ENCODE results near the gene ERCC3.
"Not testable (repeated sequence)": the region's sequence is repeated elsewhere in the genome, so short reads cannot be mapped to it uniquely, and the experiment has no call there.

Gene ERCC3

DNA sequence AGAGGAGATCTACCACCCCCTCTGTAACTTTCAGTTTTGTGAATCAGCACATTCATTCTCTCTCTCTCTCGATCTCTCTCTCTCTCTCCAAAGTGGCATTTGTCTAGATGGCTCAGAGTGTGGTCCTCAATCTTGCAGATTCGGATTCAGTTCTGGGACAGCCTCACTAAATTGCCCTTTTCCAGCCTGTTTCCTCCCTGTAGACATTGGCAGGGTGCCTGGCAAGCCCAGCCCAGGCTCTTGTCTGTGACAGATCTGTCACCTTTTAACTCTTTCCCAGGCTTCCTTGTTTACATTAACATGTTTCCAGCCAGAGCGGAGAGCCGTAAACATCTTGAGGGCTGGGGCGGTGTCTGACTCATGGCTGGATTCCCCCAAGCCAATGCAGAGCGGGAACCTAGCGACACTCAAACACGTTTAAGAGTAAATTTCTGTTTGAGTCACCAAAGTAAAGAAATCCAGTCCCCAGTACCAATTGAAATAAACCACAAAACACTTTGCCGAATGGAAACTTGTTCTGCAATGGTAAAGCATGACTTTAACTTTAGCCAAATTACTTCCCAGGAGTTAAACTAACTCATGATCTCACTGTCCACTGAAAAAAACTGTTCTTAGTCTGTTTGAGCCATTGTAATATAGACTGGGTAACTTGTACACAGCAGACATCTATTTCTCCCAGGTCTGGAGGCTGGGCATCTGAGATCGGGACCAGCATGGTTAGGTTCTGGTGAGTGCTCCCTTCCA, 67.3 kb downstream of the ERCC3 start:
- Histone ChIP-seq H3K4me3 (ENCODE audit: extremely low read depth, insufficient read depth, low read length, poor library complexity, severe bottlenecking) (no peak overlapping the region), H3K4me1 (ENCODE audit: control insufficient read depth, insufficient read depth, low read length, poor library complexity, severe bottlenecking) (peaks cover 22% of the 10 kb centered on the region), H3K27ac (ENCODE audit: low read depth, low read length, severe bottlenecking) (peak overlapping the region; percentile 82), H3K9me3 (ENCODE audit: control insufficient read depth, low read length) (peaks cover 5% of the 10 kb centered on the region), H3K36me3 (ENCODE audit: control insufficient read depth, insufficient read depth, low read length) (no peaks in the 10 kb centered on the region)
- 45 to 66% methylated on average over 7 to 9 of the region's 10 CpGs for WGBS, 2 experiments (ENCODE audit: insufficient coverage in 2 of 2)

DNA sequence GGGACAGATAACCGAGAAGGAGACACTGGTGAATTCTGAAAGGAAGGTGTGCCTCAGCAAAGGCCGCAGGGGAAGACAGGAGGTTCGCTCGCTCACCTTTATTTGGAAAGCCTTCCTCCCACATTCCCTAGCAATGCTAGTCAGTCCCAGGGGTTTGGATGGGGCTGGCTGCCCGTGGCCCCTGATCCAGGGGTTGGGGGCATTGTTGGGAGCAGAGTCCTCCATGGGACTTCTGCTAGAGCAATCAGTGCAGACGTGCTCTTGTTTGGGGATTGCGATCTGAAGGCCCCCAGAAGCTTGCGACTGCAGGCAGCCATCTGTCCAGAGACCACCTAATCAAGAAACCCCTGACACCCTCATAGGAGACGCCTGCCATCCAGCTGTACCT, 67.8 kb downstream of the ERCC3 start:
- H3K27ac ChIP-seq (ENCODE audit: low read depth, low read length, severe bottlenecking), result peak overlapping the region; percentile 82
- WGBS, 2 experiments (ENCODE audit: insufficient coverage in 2 of 2), result 84 to 98% methylated on average over 5 to 9 of the region's 9 CpGs
- peaks cover 22% of the 10 kb centered on the region for H3K4me1 ChIP-seq (ENCODE audit: control insufficient read depth, insufficient read depth, low read length, poor library complexity, severe bottlenecking)
- no peaks in the 10 kb centered on the region for H3K36me3 ChIP-seq (ENCODE audit: control insufficient read depth, insufficient read depth, low read length)
- H3K4me3 ChIP-seq (ENCODE audit: extremely low read depth, insufficient read depth, low read length, poor library complexity, severe bottlenecking), result no peak overlapping the region
- H3K9me3 ChIP-seq (ENCODE audit: control insufficient read depth, low read length), result peaks cover 5% of the 10 kb centered on the region

DNA sequence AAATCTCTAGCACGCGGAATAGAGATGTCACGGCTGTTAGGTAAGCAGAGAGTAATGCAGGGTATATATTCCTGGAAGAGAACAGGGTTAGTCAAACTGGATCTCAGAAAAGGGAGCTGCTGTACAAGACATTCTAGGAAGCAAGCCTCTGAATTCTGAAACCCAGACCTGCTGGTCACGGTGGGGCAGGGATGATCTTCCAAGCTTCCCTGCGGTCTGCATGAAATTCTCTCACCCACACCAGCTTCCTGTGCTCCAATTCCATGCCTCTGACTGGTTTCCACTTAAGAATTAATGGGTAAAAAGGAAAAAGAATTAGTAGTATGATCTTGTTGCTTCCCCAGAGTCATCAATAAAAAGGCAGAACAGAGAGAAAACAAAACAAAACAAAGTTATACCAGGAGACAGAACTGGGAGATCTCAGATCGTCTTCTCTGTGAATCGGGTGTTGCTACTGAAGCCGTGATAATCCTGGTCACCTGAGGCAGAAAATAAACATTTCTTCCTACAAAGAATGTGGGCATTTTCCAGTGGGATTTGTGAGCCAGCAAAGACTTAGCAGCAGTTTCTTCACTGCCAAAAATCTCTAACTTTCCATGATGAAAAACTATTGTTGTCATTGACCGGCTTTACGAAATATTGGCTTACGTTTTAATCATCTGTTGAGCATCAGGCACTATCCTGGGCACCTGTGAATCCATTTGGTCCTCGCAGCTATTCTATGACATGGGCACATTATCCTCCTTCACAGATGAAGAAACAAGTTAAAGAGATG, 68.6 kb downstream of the ERCC3 start:
- H3K36me3 ChIP-seq (ENCODE audit: control insufficient read depth, insufficient read depth, low read length), result no peaks in the 10 kb centered on the region
- 82 to 90% methylated on average over 8 to 11 of the region's 12 CpGs for WGBS, 2 experiments (ENCODE audit: insufficient coverage in 2 of 2)
- H3K27ac ChIP-seq (ENCODE audit: low read depth, low read length, severe bottlenecking), result peak overlapping the region; percentile 38
- H3K4me1 ChIP-seq (ENCODE audit: control insufficient read depth, insufficient read depth, low read length, poor library complexity, severe bottlenecking), result peaks cover 22% of the 10 kb centered on the region
- H3K4me3 ChIP-seq (ENCODE audit: extremely low read depth, insufficient read depth, low read length, poor library complexity, severe bottlenecking), result no peak overlapping the region
- H3K9me3 ChIP-seq (ENCODE audit: control insufficient read depth, low read length), result peaks cover 5% of the 10 kb centered on the region

DNA sequence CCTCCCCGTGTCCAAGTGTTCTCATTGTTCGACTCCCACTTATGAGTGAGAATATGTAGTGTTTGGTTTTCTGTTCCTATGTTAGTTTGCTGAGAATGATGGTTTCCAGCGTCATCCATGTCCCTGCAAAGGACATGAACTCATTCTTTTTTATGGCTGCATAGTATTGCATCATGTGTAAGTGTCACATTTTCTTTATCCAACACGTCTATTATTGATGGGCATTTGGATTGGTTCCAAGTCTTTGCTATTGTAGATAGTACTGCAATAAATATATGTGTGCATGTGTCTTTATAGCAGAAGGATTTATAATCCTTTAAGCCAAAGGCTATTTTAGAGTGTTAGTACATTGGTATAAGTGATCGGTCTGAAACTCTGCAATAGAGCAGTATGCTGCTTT, 69.8 kb downstream of the ERCC3 start:
- H3K27ac ChIP-seq (ENCODE audit: low read depth, low read length, severe bottlenecking); H3K9me3 ChIP-seq (ENCODE audit: control insufficient read depth, low read length); H3K4me3 ChIP-seq (ENCODE audit: extremely low read depth, insufficient read depth, low read length, poor library complexity, severe bottlenecking); H3K36me3 ChIP-seq (ENCODE audit: control insufficient read depth, insufficient read depth, low read length): not testable (repeated sequence)
- H3K4me1 ChIP-seq (ENCODE audit: control insufficient read depth, insufficient read depth, low read length, poor library complexity, severe bottlenecking), result peaks cover 22% of the 10 kb centered on the region
- 88 to 100% methylated on average over 1 of the region's 5 CpGs for WGBS, 2 experiments (ENCODE audit: insufficient coverage in 2 of 2)

DNA sequence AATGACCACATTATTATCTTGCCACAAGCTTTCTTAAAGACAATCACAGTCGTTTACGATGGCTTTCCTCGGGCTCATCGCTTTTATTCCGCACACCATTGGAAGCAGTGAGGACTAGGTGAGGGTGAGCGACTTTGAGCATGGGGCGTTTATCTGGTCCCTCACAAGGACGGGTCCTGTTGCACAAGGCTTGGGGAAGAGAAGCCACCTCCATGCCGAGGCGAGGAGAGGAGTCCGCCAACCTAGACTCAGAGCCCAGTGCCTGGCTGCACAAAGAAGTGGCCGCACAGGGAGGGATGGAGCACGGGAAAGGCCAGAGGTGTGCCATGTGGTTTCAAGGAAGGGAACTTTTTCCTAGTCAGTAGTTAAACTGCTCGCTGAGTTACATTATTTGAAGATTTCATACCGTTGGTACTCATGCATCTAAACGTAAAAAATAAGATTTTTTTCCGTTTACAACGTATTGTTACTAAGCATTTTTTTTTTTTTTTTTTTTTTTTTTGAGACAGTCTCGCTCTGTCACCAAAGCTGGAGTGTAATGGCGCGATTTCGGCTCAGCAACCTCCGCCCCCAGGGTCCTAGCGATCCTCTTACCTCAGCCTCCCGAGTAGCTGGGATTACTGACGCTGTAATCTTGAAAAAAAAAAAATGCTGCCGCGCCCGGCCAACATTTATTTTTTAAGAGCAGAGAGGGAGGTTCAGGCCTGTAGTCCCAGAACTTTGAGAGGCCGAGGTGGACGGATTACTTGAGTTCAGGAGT, 73.0 kb downstream of the ERCC3 start:
- Histone ChIP-seq H3K9me3 (ENCODE audit: control insufficient read depth, low read length) (no peaks in the 10 kb centered on the region), H3K36me3 (ENCODE audit: control insufficient read depth, insufficient read depth, low read length) (no peaks in the 10 kb centered on the region), H3K4me3 (ENCODE audit: extremely low read depth, insufficient read depth, low read length, poor library complexity, severe bottlenecking) (peak overlapping the region; percentile 84), H3K27ac (ENCODE audit: low read depth, low read length, severe bottlenecking) (peak overlapping the region; percentile 19), H3K4me1 (ENCODE audit: control insufficient read depth, insufficient read depth, low read length, poor library complexity, severe bottlenecking) (peaks cover 22% of the 10 kb centered on the region)
- 20 to 35% methylated on average over 21 to 23 of the region's 31 CpGs for WGBS, 2 experiments (ENCODE audit: insufficient coverage in 2 of 2)

DNA sequence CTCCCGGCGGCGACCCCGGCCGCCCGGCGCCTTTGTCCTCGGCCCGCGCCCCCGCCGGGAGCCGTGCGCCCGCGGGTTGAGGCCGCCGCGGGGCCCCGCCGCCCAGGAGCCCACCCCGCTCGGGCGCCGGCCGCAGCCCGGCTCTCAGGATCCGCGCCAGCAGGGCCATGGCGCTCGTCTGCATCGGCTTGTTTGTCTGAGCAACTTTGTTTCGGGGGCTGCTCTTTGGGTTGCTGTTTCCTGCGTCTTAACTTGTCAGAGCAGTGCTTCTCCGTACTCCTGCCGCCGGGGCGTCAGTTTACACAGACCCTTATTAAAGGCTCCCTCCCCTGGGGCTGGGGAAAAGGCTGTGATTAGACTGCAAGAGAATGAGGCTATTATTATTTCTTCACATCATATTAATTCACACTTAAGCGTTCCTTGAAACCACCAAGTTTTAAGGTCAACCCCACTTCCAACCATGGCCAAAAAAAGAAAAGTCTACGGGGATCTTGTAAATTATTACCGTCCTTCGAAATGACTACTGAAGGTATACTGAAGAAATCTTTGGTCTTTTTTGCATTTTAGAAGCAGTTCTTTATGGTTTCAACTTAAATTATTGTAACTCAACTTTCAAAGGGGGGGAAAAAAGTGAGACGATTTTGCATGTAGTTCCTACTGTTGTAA, 73.7 kb downstream of the ERCC3 start, which contains the start of gene CYP27C1:
Gene CYP27C1, minus strand, starts transcription at position 198 of the 666 bp plus-strand sequence. Its CDS starts 29 bp downstream, at position 169.
- H3K36me3 ChIP-seq (ENCODE audit: control insufficient read depth, insufficient read depth, low read length), result no peaks in the 10 kb centered on the region
- peak within 1 kb of the TSS; percentile 84 for H3K4me3 ChIP-seq (ENCODE audit: extremely low read depth, insufficient read depth, low read length, poor library complexity, severe bottlenecking)
- 0 to 1% methylated on average over 34 to 38 of the region's 43 CpGs for WGBS, 2 experiments (ENCODE audit: insufficient coverage in 2 of 2)
- peak within 1 kb of the TSS; percentile 51 for H3K27ac ChIP-seq (ENCODE audit: low read depth, low read length, severe bottlenecking)
- H3K9me3 ChIP-seq (ENCODE audit: control insufficient read depth, low read length), result no peaks in the 10 kb centered on the region
- peaks cover 15% of the 10 kb centered on the region for H3K4me1 ChIP-seq (ENCODE audit: control insufficient read depth, insufficient read depth, low read length, poor library complexity, severe bottlenecking)

DNA sequence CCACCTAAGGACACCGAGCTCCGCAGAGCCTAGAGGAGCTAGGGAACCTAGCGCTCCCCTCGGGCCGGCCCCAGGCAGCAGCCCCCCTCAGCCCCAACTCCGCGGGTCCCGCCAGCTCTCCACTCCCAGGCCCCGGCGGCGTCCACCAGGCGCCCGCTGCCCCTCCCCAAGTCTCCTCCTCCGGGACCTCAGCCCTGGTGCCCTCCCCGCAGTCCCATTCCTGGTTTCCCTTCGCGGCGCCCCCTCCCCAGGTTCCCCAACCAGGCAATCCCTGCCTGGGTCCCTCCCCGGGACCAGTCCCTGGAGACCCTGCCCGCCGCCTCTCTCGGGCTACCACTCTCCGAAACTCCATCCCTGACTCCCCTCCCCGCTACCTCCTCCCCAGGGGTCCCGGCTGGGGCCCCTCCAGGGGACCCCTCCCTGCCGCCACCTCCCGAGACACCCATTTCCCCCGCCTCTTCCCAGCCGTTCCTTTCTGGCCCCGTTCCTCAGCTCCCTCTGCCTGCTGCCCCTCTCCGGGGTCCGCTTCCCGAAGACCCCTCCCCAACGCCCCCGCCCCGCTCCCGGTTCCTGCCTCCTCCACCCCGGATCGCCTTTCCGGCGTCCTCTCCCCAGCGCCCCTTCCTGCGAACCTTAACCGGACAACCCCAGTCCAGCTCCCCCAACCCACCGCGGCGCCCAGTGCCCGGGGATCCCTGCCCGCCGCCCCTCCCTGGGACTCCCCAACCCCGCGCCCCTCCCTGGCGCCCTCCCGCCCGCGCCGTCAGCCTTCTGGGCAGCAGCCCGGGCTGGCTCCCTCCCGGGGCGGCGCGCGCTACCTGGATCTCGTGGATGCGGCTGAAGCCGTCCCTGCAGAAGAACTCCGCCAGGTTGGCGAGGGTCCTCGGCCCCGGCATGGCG, 74.5 kb downstream of the ERCC3 start:
- H3K36me3 ChIP-seq (ENCODE audit: control insufficient read depth, insufficient read depth, low read length), result no peaks in the 10 kb centered on the region
- peak overlapping the region; percentile 51 for H3K27ac ChIP-seq (ENCODE audit: low read depth, low read length, severe bottlenecking)
- H3K9me3 ChIP-seq (ENCODE audit: control insufficient read depth, low read length), result peaks cover under 1% of the 10 kb centered on the region
- WGBS, 2 experiments (ENCODE audit: insufficient coverage in 2 of 2), result 0% methylated on average over 40 to 46 of the region's 71 CpGs
- H3K4me1 ChIP-seq (ENCODE audit: control insufficient read depth, insufficient read depth, low read length, poor library complexity, severe bottlenecking), result peaks cover 9% of the 10 kb centered on the region
- peak overlapping the region; percentile 84 for H3K4me3 ChIP-seq (ENCODE audit: extremely low read depth, insufficient read depth, low read length, poor library complexity, severe bottlenecking)

DNA sequence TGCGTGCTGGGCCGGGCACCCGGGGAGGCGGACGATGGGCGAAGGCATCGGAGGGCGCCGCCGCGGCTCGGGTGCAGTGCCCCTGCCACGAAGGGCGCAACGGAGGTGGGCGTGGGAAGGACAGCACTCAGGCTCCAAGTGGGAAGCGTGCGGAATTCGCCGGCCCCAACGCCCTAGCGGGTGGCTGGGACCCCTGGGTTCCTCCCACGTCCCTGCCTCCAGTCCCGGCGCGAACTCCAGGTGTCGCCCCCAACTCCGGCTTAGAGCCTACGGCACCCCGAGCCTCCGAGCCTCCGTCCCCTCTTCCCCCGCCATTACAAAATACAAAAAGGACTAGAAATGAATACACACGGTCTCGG, 75.2 kb downstream of the ERCC3 start:
- WGBS, 2 experiments (ENCODE audit: insufficient coverage in 2 of 2), result 1 to 2% methylated on average over 33 of the region's 35 CpGs
- Histone ChIP-seq H3K9me3 (ENCODE audit: control insufficient read depth, low read length) (peaks cover 2% of the 10 kb centered on the region), H3K4me1 (ENCODE audit: control insufficient read depth, insufficient read depth, low read length, poor library complexity, severe bottlenecking) (peaks cover 9% of the 10 kb centered on the region), H3K27ac (ENCODE audit: low read depth, low read length, severe bottlenecking) (peak overlapping the region; percentile 51), H3K4me3 (ENCODE audit: extremely low read depth, insufficient read depth, low read length, poor library complexity, severe bottlenecking) (peak overlapping the region; percentile 84), H3K36me3 (ENCODE audit: control insufficient read depth, insufficient read depth, low read length) (no peaks in the 10 kb centered on the region)

DNA sequence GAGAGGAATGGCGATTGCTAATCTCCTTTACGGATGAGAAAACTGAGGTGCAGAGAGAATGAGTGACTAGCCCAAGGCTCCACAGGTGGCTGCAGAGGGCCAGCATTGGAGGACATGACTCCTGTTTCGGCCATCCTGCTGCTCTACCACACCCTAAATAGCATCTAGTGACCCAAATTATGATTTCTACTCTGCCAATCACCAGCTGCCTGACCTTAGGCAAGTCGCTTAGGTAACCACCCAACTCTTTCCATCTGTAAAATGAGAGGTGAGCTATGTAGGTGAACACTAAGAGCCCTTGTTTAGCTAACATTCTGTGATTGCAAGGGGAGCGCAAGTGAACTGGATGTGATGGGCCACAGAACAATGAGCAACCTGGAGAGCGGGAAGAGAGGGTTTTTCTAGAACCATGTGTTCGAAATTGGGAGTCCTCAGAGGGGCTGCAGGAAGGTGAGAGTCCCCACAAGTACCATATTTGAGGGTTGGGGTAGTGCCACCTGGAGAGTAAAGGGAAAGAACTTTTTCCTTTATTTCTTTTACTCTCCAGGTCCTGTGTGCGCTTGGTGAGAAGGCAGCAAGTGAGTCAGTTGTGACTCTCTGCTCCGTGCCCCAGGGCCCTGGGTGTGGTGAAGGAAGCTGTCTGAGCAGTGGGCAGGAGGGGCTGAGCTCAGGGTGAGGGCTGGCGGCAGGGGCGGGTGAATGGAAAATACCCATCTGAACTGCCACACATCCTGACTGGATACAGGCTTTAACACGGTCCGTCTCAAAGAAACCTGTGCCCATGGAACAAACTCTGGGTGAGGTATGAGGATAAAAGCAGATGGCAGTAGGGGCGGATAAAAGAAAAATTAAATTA, 76.2 kb downstream of the ERCC3 start:
- H3K9me3 ChIP-seq (ENCODE audit: control insufficient read depth, low read length), result peaks cover 6% of the 10 kb centered on the region
- no peaks in the 10 kb centered on the region for H3K36me3 ChIP-seq (ENCODE audit: control insufficient read depth, insufficient read depth, low read length)
- peaks cover 7% of the 10 kb centered on the region for H3K4me1 ChIP-seq (ENCODE audit: control insufficient read depth, insufficient read depth, low read length, poor library complexity, severe bottlenecking)
- peak overlapping the region; percentile 84 for H3K4me3 ChIP-seq (ENCODE audit: extremely low read depth, insufficient read depth, low read length, poor library complexity, severe bottlenecking)
- H3K27ac ChIP-seq (ENCODE audit: low read depth, low read length, severe bottlenecking), result no peak overlapping the region
- WGBS, 2 experiments (ENCODE audit: insufficient coverage in 2 of 2), result 76 to 84% methylated on average over 6 to 8 of the region's 14 CpGs

All from mesodermal cell (in vitro differentiated cells).